Panc1 (cell line): ENCODE data around the gene KRTAP4-6.

Experiments used
- CTCF ChIP-seq: fragments of 450-650 bp; IDR thresholded peaks from 2 replicates; pipeline ENCODE4 v1.5.1; 2017; ENCODE audit warnings: mild to moderate bottlenecking
- POLR2AphosphoS5 ChIP-seq: IDR thresholded peaks from 2 replicates; pipeline ENCODE4 v1.6.1; 2012; ENCODE audit warnings: mild to moderate bottlenecking, low read depth, low read length, moderate library complexity

GRCh38 chr17:41096055-41096454 lies 44.3 kb downstream of the KRTAP4-6 start:
- TF ChIP-seq CTCF (no peak), POLR2AphosphoS5 (no peak)
